Activated CD8-positive, alpha-beta T cell treated with anti-CD3 and anti-CD28 coated beads for 36 hours (primary cell): ENCODE results near the gene HOXA2. TPM values are rescaled to one million over a fixed set of nuclear protein-coding genes. Genes with fewer than 3 reads are reported as not detected.

Experiments
- ATAC-seq: fragments of 200-7000 bp; cut with Tn5 transposase; one replicate; pipeline ENCODE4 v1.10.0; 2021; ENCODE audit warnings: mild to moderate bottlenecking, moderate library complexity
- CTCF ChIA-PET: fragments of 350-600 bp; sonication (Branson Sonifier 250); formaldehyde crosslinking; loops from one replicate; lab custom pipeline; 2021; ENCODE audit warnings: antibody characterized with exemption; lab: Charles Lee
- POLR2A ChIA-PET: fragments of 350-600 bp; sonication (Branson Sonifier 250); formaldehyde crosslinking; loops from one replicate; lab custom pipeline; 2021; ENCODE audit warnings: antibody characterized with exemption; lab: Charles Lee
- DNase-seq: peaks from one replicate; pipeline ENCODE4 v3.0.0-alpha.2; 2020
- H3K27ac Mint-ChIP-seq: one replicate; pipeline ENCODE4 v1.8.0; 2021; ENCODE audit warnings: mild to moderate bottlenecking, mixed read lengths
- H3K27me3 Mint-ChIP-seq: one replicate; pipeline ENCODE4 v1.8.0; 2021; ENCODE audit warnings: mixed read lengths
- H3K36me3 Mint-ChIP-seq: one replicate; pipeline ENCODE4 v1.8.0; 2021; ENCODE audit warnings: low read depth, mixed read lengths
- H3K4me1 Mint-ChIP-seq: one replicate; pipeline ENCODE4 v1.8.0; 2021; ENCODE audit warnings: low read depth, mixed read lengths
- H3K4me3 Mint-ChIP-seq: one replicate; pipeline ENCODE4 v1.8.0; 2021; ENCODE audit warnings: mild to moderate bottlenecking, moderate library complexity, mixed read lengths
- H3K9me3 Mint-ChIP-seq: one replicate; pipeline ENCODE4 v1.8.0; 2021; ENCODE audit warnings: mixed read lengths
- intact Hi-C: fragments of 100-400 bp; cut with micrococcal nuclease; formaldehyde crosslinking; loops from one replicate; pipeline ENCODE4 v1.10.0; 2022
- total RNA-seq, 2 experiments: library from RNA; stranded (reverse); gene quantifications; one replicate each; pipeline ENCODE4 v1.2.3, GENCODE V29; 2021
- TF ChIP-seq, protein P1 (sequence below): fragments of 200-600 bp; IDR thresholded peaks from one replicate; pipeline ENCODE4 v1.8.0; 2022; ENCODE audit warnings: antibody characterized with exemption, mild to moderate bottlenecking

The HOXA2 gene
- total RNA-seq, 2 experiments from 2014 or later = not detected

DNA sequence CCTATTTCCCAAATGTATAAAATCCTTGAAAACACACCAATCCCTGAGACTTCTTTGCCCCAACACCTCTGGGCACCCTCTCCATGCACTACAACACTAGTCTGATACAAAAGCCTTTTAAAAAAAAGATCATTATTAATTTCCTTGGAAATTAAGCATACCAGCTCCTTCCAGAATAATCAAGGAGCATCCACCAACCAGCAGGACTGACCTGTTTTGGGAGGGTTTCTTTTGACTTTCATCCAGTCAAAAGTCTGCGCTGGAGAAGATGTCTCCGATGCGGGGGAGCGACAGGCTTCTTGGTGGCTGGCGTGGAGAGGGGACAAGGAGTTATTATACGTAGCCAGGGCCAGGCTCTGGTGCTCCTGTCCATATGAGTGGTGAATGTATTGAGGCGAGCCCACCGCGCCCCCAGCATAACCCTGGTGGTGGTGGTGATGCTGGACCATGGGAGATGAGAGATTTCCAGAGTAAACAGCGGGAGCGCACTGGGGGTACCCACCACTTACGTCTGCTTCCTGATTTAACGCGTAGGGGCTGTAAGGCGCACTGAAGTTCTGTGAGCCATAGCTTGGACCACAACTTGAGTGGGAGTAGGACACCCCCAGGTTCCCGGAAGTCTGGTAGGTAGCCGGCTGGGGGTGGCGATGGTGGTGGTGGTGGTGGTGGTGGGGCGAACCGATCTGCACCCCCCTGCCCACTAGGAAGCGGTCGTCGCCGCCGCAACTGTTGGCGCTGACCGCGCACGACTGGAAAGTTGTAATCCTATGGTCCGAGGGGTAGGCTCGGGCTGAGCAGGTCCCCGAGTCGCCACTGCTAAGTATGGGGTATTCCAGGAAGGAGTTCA is 7.2 kb downstream of the HOXA2 start:
- peaks cover 50% of the 10 kb centered on the region for H3K27me3 Mint-ChIP-seq
- no peaks in the 10 kb centered on the region for H3K9me3 Mint-ChIP-seq
- ChIA-PET CTCF (interaction anchor here (0.6 to 1.8 kb wide), 3 partner anchors 33 to 413 kb away, joined by 3 to 5 read pairs (median 3); no protein-coding TSS in a partner anchor), POLR2A (no interaction called here)
- TF ChIP-seq, protein P1, sequence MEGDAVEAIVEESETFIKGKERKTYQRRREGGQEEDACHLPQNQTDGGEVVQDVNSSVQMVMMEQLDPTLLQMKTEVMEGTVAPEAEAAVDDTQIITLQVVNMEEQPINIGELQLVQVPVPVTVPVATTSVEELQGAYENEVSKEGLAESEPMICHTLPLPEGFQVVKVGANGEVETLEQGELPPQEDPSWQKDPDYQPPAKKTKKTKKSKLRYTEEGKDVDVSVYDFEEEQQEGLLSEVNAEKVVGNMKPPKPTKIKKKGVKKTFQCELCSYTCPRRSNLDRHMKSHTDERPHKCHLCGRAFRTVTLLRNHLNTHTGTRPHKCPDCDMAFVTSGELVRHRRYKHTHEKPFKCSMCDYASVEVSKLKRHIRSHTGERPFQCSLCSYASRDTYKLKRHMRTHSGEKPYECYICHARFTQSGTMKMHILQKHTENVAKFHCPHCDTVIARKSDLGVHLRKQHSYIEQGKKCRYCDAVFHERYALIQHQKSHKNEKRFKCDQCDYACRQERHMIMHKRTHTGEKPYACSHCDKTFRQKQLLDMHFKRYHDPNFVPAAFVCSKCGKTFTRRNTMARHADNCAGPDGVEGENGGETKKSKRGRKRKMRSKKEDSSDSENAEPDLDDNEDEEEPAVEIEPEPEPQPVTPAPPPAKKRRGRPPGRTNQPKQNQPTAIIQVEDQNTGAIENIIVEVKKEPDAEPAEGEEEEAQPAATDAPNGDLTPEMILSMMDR = no peak
- DNase-seq (peak; percentile 44), ATAC-seq (peak; percentile 17)
- peaks cover under 1% of the 10 kb centered on the region for H3K36me3 Mint-ChIP-seq
- peak overlapping the region; percentile 64 for H3K27ac Mint-ChIP-seq
- intact Hi-C loops = no loop called here
- H3K4me1 Mint-ChIP-seq = peaks cover 17% of the 10 kb centered on the region
- peak overlapping the region; percentile 77 for H3K4me3 Mint-ChIP-seq

DNA sequence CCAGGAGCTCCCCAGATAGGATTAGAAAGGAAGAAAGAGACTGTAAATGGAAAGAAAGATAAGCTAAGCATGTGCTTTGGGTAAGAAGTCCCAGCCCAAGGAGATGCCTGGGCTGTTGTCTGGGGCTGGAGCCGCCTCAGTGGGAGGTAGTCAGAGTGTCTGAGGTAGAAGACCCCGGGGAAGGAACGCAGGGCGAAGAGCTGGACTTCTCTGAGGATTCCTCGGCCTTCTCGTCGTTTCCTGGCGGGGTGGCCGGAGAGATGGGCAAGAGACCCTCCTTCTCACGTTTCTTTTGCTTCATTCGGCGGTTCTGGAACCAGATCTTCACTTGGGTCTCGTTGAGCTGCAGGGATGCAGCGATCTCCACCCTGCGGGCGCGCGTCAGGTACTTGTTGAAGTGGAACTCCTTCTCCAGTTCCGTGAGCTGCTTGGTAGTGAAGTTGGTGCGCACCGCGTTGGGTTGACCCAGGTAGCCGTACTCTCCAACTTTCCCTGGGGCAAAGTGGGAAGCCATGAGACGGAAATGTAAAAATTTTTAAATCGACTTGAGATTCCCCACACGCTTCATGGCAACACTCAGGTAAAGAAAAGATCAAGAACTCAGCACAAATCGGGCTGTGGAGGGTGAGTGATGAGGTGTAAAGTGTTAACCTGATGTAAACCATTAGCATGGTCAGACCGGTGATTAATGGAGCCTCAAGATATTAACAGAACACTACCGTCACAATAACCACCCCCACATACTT is 8.0 kb downstream of the HOXA2 start:
- intact Hi-C loops = no loop called here
- no peaks in the 10 kb centered on the region for H3K36me3 Mint-ChIP-seq
- DNase-seq (no peak), ATAC-seq (no peak)
- TF ChIP-seq, protein P1 = no peak
- H3K27me3 Mint-ChIP-seq = peaks cover 53% of the 10 kb centered on the region
- peaks cover 17% of the 10 kb centered on the region for H3K4me1 Mint-ChIP-seq
- H3K9me3 Mint-ChIP-seq = no peaks in the 10 kb centered on the region
- ChIA-PET CTCF (interaction anchor here (0.8 to 1.8 kb wide), 4 partner anchors 56 to 412 kb away, joined by 3 to 5 read pairs (median 3); partner anchors contain the start of gene HOXA3), POLR2A (no interaction called here)
- H3K27ac Mint-ChIP-seq = no peak overlapping the region
- no peak overlapping the region for H3K4me3 Mint-ChIP-seq

DNA sequence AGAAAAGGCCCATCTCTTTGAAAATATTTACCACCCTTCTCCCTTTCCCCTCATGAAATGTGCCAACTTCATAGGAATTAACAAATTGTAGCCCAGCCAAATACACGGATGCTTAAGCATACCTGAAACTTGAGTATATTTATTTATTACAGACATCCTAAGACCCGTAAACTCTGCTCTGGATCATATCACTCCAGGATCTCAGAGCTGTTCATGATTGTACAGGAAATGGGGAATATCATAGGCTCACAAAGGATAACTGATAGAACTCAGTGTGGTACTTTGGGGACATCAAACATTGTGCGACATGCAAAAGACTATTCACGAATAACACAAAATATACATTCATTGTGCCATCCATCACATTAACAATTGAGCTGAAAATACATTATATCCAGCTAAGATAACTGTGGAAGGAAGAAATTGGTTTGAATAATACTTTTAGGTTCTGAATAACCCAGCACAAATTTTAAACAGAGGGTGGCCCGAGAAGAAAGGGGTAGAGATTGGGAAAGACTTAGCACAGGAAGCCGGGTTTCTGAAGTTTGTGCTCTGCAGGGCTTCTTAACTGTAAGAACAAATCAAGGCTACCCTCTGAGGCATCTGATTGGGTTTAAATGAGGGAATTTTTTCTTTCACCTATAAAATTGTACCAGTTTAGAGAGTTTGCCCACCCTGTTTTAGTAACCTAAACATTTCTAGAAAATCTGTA is 9.1 kb downstream of the HOXA2 start:
- DNase-seq (no peak), ATAC-seq (no peak)
- ChIA-PET CTCF (interaction anchor here (1.1 to 1.8 kb wide), 4 partner anchors 11 to 411 kb away, joined by 3 to 6 read pairs (median 4); partner anchors contain the start of gene HOXA3), POLR2A (interaction anchor here (0.7 kb wide), 1 partner anchor 95 kb away, joined by 3 read pairs; no protein-coding TSS in a partner anchor)
- intact Hi-C loops = no loop called here
- Mint-ChIP-seq H3K4me1 (peaks cover 17% of the 10 kb centered on the region), H3K4me3 (no peak overlapping the region), H3K27me3 (peaks cover 59% of the 10 kb centered on the region), H3K27ac (no peak overlapping the region), H3K36me3 (no peaks in the 10 kb centered on the region), H3K9me3 (no peaks in the 10 kb centered on the region)
- TF ChIP-seq, protein P1 = no peak

DNA sequence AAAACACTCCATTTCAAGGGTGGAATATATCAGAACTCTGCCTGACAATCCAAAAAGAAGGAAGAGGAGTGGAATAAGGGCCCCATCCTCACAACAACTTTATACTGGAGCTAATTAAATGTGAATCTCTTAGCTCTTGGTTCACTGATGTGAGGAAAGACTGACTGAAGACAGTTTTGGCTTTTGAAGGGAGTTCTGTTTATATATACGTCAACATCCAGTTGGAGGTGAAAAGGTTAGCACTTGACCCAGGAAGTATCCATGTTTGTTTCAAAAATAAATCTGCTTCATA is 9.7 kb downstream of the HOXA2 start:
- no peaks in the 10 kb centered on the region for H3K9me3 Mint-ChIP-seq
- TF ChIP-seq, protein P1 = no peak
- H3K4me3 Mint-ChIP-seq = no peak overlapping the region
- no peak for ATAC-seq
- peaks cover 16% of the 10 kb centered on the region for H3K4me1 Mint-ChIP-seq
- POLR2A ChIA-PET = interaction anchor here (0.7 kb wide), 1 partner anchor 95 kb away, joined by 3 read pairs; no protein-coding TSS in a partner anchor
- H3K27me3 Mint-ChIP-seq = peaks cover 62% of the 10 kb centered on the region
- no peak for DNase-seq
- intact Hi-C loops = no loop called here
- H3K27ac Mint-ChIP-seq = no peak overlapping the region
- CTCF ChIA-PET = interaction anchor here (1.1 to 1.5 kb wide), 2 partner anchors 12 to 68 kb away, joined by 3 to 6 read pairs; no protein-coding TSS in a partner anchor
- no peaks in the 10 kb centered on the region for H3K36me3 Mint-ChIP-seq
